Measurements from ENCODE around the gene TFEB. TPM values are rescaled to one million over a fixed set of nuclear protein-coding genes. Genes with fewer than 3 reads are reported as not detected.
A peak's percentile ranks its signal among the peaks of the same experiment; 100 is the strongest.

Gene TFEB
- total RNA-seq, 1 donor from 2014 or later = 6.2 TPM

DNA sequence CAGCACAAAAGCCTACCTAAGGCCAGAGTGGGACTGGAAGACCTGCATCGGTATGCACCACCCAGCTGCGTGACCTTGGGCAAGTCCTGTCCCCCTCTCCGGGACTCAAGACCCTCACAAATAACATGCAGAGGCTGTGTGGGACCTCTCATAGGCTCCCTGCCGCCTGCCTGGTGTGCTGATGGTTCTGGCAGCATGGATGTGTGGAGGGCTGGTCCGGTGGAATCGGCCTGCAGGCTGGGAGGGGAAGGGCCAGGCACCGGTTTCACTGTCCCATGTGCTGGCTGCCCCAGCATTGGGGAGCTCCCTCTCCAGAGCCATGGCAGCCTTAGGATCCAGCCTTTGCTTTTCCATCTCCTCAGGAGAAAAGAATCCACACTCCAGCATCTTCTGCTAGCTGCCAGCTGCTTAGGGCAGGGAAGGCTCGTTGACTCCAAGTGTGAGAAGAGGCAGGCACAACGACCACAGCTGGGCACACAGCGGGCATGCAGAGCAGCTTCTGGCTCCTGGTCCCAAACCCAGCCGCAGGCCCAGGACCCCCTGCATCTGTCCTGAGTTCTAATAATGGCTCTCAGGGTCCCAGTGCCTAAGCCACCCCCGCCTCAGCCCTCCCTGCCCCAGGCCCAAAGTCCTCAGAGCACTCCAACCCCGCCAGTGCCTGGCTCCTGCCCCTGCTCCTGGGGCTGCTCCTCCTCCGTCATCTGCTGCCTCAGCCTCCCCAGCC is 32.5 kb downstream of the TFEB start:
- DNase-seq (ENCODE audit: extremely low spot score, unreplicated experiment) = no peak
- Mint-ChIP-seq H3K27ac (no peak overlapping the region), H3K27me3 (peaks cover 3% of the 10 kb centered on the region), H3K36me3 (no peaks in the 10 kb centered on the region), H3K4me3 (no peak overlapping the region), H3K9me3 (no peaks in the 10 kb centered on the region), H3K4me1 (ENCODE audit: unreplicated experiment) (peaks cover 11% of the 10 kb centered on the region)
- no peak for TF ChIP-seq CTCF (conservative IDR thresholded peaks at IDR 0.05)

DNA sequence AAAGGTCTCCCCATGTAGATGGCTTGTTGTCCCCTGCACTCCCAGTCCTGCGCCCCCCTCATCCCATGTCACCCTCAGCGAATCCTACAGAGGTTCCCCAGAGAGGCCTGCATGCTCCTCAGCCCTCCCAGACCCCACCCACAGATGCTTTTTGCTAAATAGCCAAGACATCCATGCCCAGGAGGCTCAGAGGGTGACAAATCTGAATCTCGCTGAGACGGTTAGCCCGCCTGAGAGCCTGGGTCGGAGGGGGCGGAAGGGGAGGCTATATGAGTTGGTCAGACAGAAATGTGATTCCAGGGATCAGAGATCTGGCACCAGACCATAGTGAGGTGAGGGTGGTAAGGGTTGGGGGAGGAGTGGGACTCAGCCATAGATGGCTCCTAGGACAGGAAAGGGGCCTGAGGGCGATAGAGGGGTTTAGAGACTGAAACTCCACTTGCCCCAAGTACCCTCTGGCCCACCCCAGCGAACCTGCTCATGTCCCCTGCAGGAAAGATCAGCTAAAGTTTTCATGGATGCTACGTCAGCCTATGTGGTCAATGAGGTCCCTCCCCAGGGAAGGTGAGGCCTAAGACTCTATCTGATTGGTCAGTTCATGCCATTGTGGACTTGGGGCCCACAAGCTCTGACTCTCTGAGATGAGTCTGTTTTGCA is 33.2 kb downstream of the TFEB start:
- TF ChIP-seq CTCF (conservative IDR thresholded peaks at IDR 0.05) = no peak
- no peaks in the 10 kb centered on the region for H3K36me3 Mint-ChIP-seq
- no peak overlapping the region for H3K4me3 Mint-ChIP-seq
- H3K9me3 Mint-ChIP-seq = no peaks in the 10 kb centered on the region
- H3K4me1 Mint-ChIP-seq (ENCODE audit: unreplicated experiment) = peaks cover 15% of the 10 kb centered on the region
- H3K27me3 Mint-ChIP-seq = peaks cover 3% of the 10 kb centered on the region
- no peak overlapping the region for H3K27ac Mint-ChIP-seq
- no peak for DNase-seq (ENCODE audit: extremely low spot score, unreplicated experiment)

DNA sequence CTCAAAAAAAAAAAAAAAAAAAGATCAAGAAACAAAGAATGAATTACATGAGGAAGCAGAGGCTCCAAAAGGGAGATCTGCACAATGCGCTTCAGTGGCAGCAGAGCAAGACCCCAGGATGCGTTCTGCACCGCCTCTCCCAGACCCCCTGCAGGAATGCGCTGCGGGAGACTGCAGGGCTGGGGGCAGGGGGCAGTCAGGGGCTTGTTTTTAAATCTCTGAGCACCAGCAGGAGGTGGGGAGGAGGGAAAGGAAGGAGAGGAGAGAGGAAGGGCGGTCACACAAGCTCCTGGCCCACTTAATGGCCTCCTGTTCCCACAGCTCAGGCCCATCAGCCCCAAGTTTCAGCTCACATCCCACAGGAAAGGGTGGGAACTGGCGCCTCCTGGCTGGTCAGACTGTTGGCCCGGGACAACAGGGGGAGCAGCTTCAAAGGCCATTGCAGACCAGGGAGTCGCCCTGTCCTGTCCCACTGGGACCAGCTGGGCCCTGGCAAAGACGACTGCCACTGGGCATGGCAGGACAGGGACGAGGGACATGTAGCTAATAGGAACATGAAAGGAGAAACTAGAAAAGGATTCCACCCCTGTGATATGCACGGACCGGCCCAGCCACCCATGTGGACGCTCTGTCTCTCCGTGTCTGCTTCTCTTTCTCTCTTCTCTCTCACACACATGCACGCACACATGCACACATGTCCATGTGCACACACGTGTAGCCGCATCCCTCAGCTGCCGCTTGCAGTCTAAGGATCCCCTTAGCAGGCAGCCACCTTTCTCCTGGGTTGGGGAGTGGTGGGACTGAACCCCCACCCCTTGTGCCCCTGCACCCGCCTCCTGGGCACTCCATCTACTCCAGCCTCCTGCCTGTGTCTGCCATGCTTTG is 34.7 kb downstream of the TFEB start:
- Mint-ChIP-seq H3K9me3 (no peaks in the 10 kb centered on the region), H3K27ac (no peak overlapping the region), H3K27me3 (peaks cover 3% of the 10 kb centered on the region), H3K4me1 (ENCODE audit: unreplicated experiment) (peaks cover 15% of the 10 kb centered on the region), H3K36me3 (no peaks in the 10 kb centered on the region), H3K4me3 (no peak overlapping the region)
- no peak for DNase-seq (ENCODE audit: extremely low spot score, unreplicated experiment)
- TF ChIP-seq CTCF (conservative IDR thresholded peaks at IDR 0.05) = no peak

DNA sequence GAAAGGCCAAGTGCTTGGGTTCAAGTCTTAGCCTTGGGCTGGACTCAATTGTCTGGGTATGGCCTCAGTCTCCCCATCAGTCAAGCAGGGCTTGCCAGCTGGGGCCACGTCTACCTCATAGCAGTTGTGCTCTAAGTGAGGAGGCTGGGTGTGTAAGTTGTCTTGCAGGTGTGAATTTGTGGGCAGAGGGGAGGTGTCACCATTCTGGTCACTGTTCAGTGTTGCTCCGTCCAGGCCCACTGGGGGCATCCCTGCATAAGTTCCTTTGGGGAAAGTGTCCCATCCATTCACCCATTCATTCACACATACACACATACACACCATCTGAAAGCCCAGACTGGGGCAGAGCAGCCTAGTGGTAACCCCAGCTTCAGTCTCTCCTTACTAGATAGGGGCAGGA is 36.3 kb downstream of the TFEB start:
- no peak overlapping the region for H3K27ac Mint-ChIP-seq
- H3K4me3 Mint-ChIP-seq = no peak overlapping the region
- no peaks in the 10 kb centered on the region for H3K36me3 Mint-ChIP-seq
- DNase-seq (ENCODE audit: extremely low spot score, unreplicated experiment) = no peak
- no peak for TF ChIP-seq CTCF (conservative IDR thresholded peaks at IDR 0.05)
- peaks cover 9% of the 10 kb centered on the region for H3K27me3 Mint-ChIP-seq
- H3K9me3 Mint-ChIP-seq = no peaks in the 10 kb centered on the region
- peaks cover 15% of the 10 kb centered on the region for H3K4me1 Mint-ChIP-seq (ENCODE audit: unreplicated experiment)

GRCh38 chr6:41697861-41698781 is 37.3 kb downstream of the TFEB start:
- TF ChIP-seq CTCF (conservative IDR thresholded peaks at IDR 0.05) = no peak
- Mint-ChIP-seq H3K4me1 (ENCODE audit: unreplicated experiment) (peaks cover 15% of the 10 kb centered on the region), H3K27me3 (peaks cover 6% of the 10 kb centered on the region), H3K4me3 (peak overlapping the region; percentile 12), H3K36me3 (no peaks in the 10 kb centered on the region), H3K9me3 (no peaks in the 10 kb centered on the region), H3K27ac (peak overlapping the region; percentile 57)
- no peak for DNase-seq (ENCODE audit: extremely low spot score, unreplicated experiment)

All from type B pancreatic cell (in vitro differentiated cells).